Measurements from ENCODE around the gene SCN9A. TPM values are rescaled to one million over a fixed set of nuclear protein-coding genes. Genes with fewer than 3 reads are reported as not detected.

The SCN9A gene
- polyA plus RNA-seq, 3 donors: 0.45 to 1.6 (median 0.46) TPM

GRCh38 chr2:166156985-166157490 lies 218.7 kb downstream of the SCN9A start:
- 62 to 93% (median 93%) methylated on average over 3 of the region's 3 CpGs for WGBS, 3 donors
- H3K27ac ChIP-seq (ENCODE audit: low read depth, low read length): no peak overlapping the region

DNA sequence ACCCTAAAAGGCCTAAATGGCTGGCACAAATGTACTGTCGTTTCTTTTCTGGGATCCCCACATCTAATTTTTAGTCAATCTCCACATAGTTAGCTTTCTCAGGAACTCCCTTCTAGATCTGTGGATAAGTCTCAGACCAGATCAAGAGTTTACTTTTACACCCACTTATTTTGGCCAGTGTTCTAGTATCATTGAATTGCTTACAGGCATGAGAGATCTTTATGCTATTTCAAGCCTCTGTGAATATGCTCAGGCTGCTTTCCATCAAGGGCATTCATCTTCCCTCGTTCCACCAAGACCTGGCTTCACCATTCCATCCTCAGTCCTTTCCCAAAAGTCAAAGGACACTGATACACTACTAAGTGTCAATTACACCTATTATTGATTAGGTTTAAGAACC lies 220.2 kb downstream of the SCN9A start:
- WGBS, 3 donors: 72 to 86% (median 74%) methylated on average over 2 of the region's 2 CpGs
- H3K27ac ChIP-seq (ENCODE audit: low read depth, low read length): no peak overlapping the region

GRCh38 chr2:166154685-166155338 lies 220.9 kb downstream of the SCN9A start:
- no peak overlapping the region for H3K27ac ChIP-seq (ENCODE audit: low read depth, low read length)
- WGBS, 3 donors: 37 to 70% (median 63%) methylated on average over 3 of the region's 3 CpGs

DNA sequence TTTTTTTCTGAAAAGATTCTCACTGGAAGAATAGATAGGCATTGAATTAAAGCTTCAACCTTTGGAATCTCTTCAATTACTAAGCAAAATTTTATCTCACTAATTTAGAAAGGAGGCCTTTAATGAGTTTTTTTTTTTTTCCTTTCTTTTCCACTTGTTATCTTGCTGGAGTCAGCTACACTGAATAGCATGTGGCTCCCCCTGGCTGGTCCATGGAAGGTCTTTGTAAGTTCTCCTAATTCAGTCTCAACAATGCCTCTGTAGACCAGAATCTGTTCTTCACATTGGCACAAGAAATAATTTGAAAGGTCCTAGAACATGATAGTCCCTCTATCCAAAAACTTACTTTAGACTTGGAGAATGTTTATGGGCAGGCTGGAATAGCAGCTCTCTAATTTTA lies 223.7 kb downstream of the SCN9A start:
- no peak overlapping the region for H3K27ac ChIP-seq (ENCODE audit: low read depth, low read length)

- WGBS, 3 donors: 65 to 86% (median 71%) methylated on average over 7 of the region's 7 CpGs
- no peak overlapping the region for H3K27ac ChIP-seq (ENCODE audit: low read depth, low read length)
Observed at GRCh38 chr2:166148500-166149400, 227.0 kb downstream of the SCN9A start.

DNA sequence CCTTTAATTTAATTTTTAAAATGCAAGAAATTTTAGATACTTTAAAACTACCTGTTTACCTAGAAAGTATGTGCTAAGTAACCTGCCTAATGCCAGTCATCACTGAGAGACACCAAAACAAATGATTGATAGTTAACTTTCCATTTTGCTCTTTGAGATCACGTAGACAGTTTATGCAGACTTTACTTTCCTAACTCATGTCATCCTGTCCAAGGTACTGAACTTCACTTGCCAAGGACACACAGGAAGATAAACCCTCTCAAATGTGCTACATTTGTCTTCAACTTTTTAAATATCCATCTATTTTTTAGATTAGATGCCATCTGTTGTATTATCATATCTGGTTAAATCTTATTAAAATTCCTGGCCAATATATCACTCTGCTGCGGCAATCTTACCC lies 227.9 kb downstream of the SCN9A start:
- no peak overlapping the region for H3K27ac ChIP-seq (ENCODE audit: low read depth, low read length)
- 69 to 78% (median 78%) methylated on average over 2 of the region's 2 CpGs for WGBS, 3 donors

Other genes with a start within 250 kb of the SCN9A start
- under 1 TPM in 2 of 3 donors, not detected in 1; under 0.01 to 0.01 TPM for gene SCN1A, start 247.9 kb downstream of the SCN9A start, polyA plus RNA-seq
- gene SCN7A, start 118.3 kb upstream of the SCN9A start, polyA plus RNA-seq: 1 to 10 TPM in 2 of 3 donors, under 1 TPM in 1; 0.80 to 2.5 (median 1.9) TPM

All from adipose tissue (tissue), 3 donors.